Hepatocyte (in vitro differentiated cells): ENCODE results near the gene FXYD1. TPM values are rescaled to one million over a fixed set of nuclear protein-coding genes. Genes with fewer than 3 reads are reported as not detected.

Experiments used
- DNase-seq: peaks from one replicate; pipeline ENCODE4 v3.0.0-alpha.2; 2016; ENCODE audit warnings: low spot score
- H2AFZ ChIP-seq: fragments of 200-600 bp; sonication (generic); 2 replicates; pipeline ENCODE4 v1.6.0; 2016; ENCODE audit warnings: antibody characterized with exemption, mild to moderate bottlenecking
- H3K27ac ChIP-seq: fragments of 200-600 bp; sonication (generic); 2 replicates; pipeline ENCODE4 v1.5.1; 2016; ENCODE audit warnings: mild to moderate bottlenecking
- H3K27me3 ChIP-seq: fragments of 200-600 bp; sonication (generic); 2 replicates; pipeline ENCODE4 v1.6.1; 2016
- H3K36me3 ChIP-seq: fragments of 200-600 bp; sonication (generic); replicated peaks from 2 replicates; pipeline ENCODE4 v1.5.1; 2016; ENCODE audit warnings: low read depth; ENCODE audit not compliant: insufficient read depth
- H3K4me1 ChIP-seq: fragments of 200-600 bp; sonication (generic); 2 replicates; pipeline ENCODE4 v1.5.1; 2016; ENCODE audit warnings: mild to moderate bottlenecking, moderate library complexity; ENCODE audit not compliant: insufficient read depth
- H3K4me2 ChIP-seq: fragments of 200-600 bp; sonication (generic); 2 replicates; pipeline ENCODE4 v1.6.0; 2016
- H3K4me3 ChIP-seq: fragments of 200-600 bp; sonication (generic); 2 replicates; pipeline ENCODE4 v1.5.1; 2016; ENCODE audit warnings: mild to moderate bottlenecking
- H3K79me2 ChIP-seq: fragments of 200-600 bp; sonication (generic); 2 replicates; pipeline ENCODE4 v1.6.0; 2017; ENCODE audit warnings: mild to moderate bottlenecking
- H3K9me2 ChIP-seq: fragments of 200-600 bp; sonication (generic); replicated peaks from 2 replicates; pipeline ENCODE4 v1.6.0; 2017; ENCODE audit warnings: mild to moderate bottlenecking; ENCODE audit not compliant: insufficient read depth
- H3K9me3 ChIP-seq: fragments of 200-600 bp; sonication (generic); 2 replicates; pipeline ENCODE4 v1.5.1; 2016; ENCODE audit warnings: low read depth, mild to moderate bottlenecking
- H4K20me1 ChIP-seq: fragments of 200-600 bp; sonication (generic); 2 replicates; pipeline ENCODE4 v1.6.0; 2016; ENCODE audit warnings: mild to moderate bottlenecking; ENCODE audit not compliant: insufficient read depth, poor library complexity, severe bottlenecking
- CTCF ChIP-seq: fragments of 200-600 bp; sonication (generic); IDR thresholded peaks from 2 replicates; pipeline ENCODE4 v1.5.1; 2016; ENCODE audit warnings: antibody characterized with exemption, mild to moderate bottlenecking; ENCODE audit not compliant: poor library complexity
- EZH2 ChIP-seq: fragments of 200-600 bp; sonication (generic); IDR thresholded peaks from 2 replicates; pipeline ENCODE4 v1.6.1; 2016; ENCODE audit warnings: antibody characterized with exemption, mild to moderate bottlenecking, borderline replicate concordance
- EZH2phosphoT487 ChIP-seq: fragments of 200-600 bp; sonication (generic); IDR thresholded peaks from one replicate; pipeline ENCODE4 v1.6.1; 2018; ENCODE audit warnings: antibody characterized with exemption, mild to moderate bottlenecking, low read depth, moderate library complexity; ENCODE audit not compliant: unreplicated experiment, severe bottlenecking
- WGBS: methylation state at CpG from one replicate; pipeline ENCODE4 v1.1.6; 2016; ENCODE audit warnings: low lambda C conversion rate; ENCODE audit errors: missing lambda C conversion rate; 5-methylcytosine and 5-hydroxymethylcytosine counted together
- polyA plus RNA-seq: library from polyadenylated mRNA; unstranded; fragments of >200 nt; fragmentation: Nextera tagmentation; extraction: Ambion mirVana; gene quantifications from 2 replicates; pipeline ENCODE4 v1.2.1, GENCODE V29; 2016
- total RNA-seq: library from RNA; depleted of rRNA; stranded (reverse); fragments of >200 nt; gene quantifications from 2 replicates; pipeline ENCODE4 v1.2.3, GENCODE V29; 2014

FXYD1 gene
- total and polyA plus RNA-seq, 2 experiments from 2014 or later = 2.9 to 22.0 TPM

GRCh38 chr19:35140207-35140961 is 1.8 kb downstream of the FXYD1 start:
- H3K36me3 ChIP-seq = no peaks in the 10 kb centered on the region
- H3K4me2 ChIP-seq = peak overlapping the region; percentile 62
- H3K9me2 ChIP-seq = no peaks in the 10 kb centered on the region
- TF ChIP-seq EZH2phosphoT487 = no peak
- no peak for TF ChIP-seq EZH2
- TF ChIP-seq CTCF = no peak
- peaks cover 27% of the 10 kb centered on the region for H3K27me3 ChIP-seq
- H2AFZ ChIP-seq = no peak overlapping the region
- H3K79me2 ChIP-seq = no peaks in the 10 kb centered on the region
- no peak for DNase-seq
- peaks cover 40% of the 10 kb centered on the region for H3K4me1 ChIP-seq
- no peaks in the 10 kb centered on the region for H4K20me1 ChIP-seq
- no peak overlapping the region for H3K4me3 ChIP-seq
- WGBS = 78% methylated on average over 7 of the region's 12 CpGs
- no peaks in the 10 kb centered on the region for H3K9me3 ChIP-seq
- H3K27ac ChIP-seq = no peak overlapping the region

GRCh38 chr19:35140962-35141836 is 2.6 kb downstream of the FXYD1 start:
- H3K9me2 ChIP-seq = no peaks in the 10 kb centered on the region
- TF ChIP-seq CTCF (peak; percentile 64), EZH2phosphoT487 (no peak)
- peaks cover 40% of the 10 kb centered on the region for H3K4me1 ChIP-seq
- no peaks in the 10 kb centered on the region for H3K79me2 ChIP-seq
- no peak overlapping the region for H3K4me3 ChIP-seq
- H3K27ac ChIP-seq = no peak overlapping the region
- no peaks in the 10 kb centered on the region for H3K36me3 ChIP-seq
- H3K27me3 ChIP-seq = peaks cover 27% of the 10 kb centered on the region
- H3K9me3 ChIP-seq = no peaks in the 10 kb centered on the region
- H2AFZ ChIP-seq = no peak overlapping the region
- H4K20me1 ChIP-seq = no peaks in the 10 kb centered on the region
- DNase-seq = peak; percentile 95
- 6% methylated on average over 25 of the region's 48 CpGs for WGBS
- peak overlapping the region; percentile 78 for H3K4me2 ChIP-seq

GRCh38 chr19:35141837-35142605 is 3.4 kb downstream of the FXYD1 start:
- H3K4me1 ChIP-seq = peaks cover 40% of the 10 kb centered on the region
- no peak overlapping the region for H3K4me3 ChIP-seq
- no peaks in the 10 kb centered on the region for H4K20me1 ChIP-seq
- no peak overlapping the region for H3K27ac ChIP-seq
- WGBS = 13% methylated on average over 21 of the region's 21 CpGs
- peaks cover 27% of the 10 kb centered on the region for H3K27me3 ChIP-seq
- TF ChIP-seq CTCF (no peak), EZH2phosphoT487 (no peak), EZH2 (peak; percentile 37)
- no peak overlapping the region for H2AFZ ChIP-seq
- no peaks in the 10 kb centered on the region for H3K9me3 ChIP-seq
- no peaks in the 10 kb centered on the region for H3K36me3 ChIP-seq
- H3K4me2 ChIP-seq = peak overlapping the region; percentile 78
- no peaks in the 10 kb centered on the region for H3K9me2 ChIP-seq
- no peak for DNase-seq
- H3K79me2 ChIP-seq = no peaks in the 10 kb centered on the region
